HL-60 (cell line): ENCODE data around the gene ZNF607.
"Not testable (repeated sequence)": the region's sequence is repeated elsewhere in the genome, so short reads cannot be mapped to it uniquely, and the experiment has no call there.

Experiments used
- DNase-seq, 2 experiments: peaks; one replicate each; pipeline ENCODE4 v3.0.0-alpha.2; 2010 to 2020; ENCODE audit warnings: low read depth in 1 of 2, low spot score in 1 of 2
- H3K27ac ChIP-seq: fragments of 250-450 bp; sonication (Bioruptor Pico); replicated peaks from 2 replicates; pipeline ENCODE4 v1.5.1; 2020; ENCODE audit warnings: mild to moderate bottlenecking, moderate library complexity
- H3K27me3 ChIP-seq: fragments of 250-450 bp; sonication (Bioruptor Pico); 2 replicates; pipeline ENCODE4 v1.5.1; 2021; ENCODE audit warnings: mild to moderate bottlenecking, moderate library complexity; ENCODE audit not compliant: insufficient read depth, poor library complexity, severe bottlenecking
- H3K4me3 ChIP-seq: replicated peaks from 2 replicates; pipeline ENCODE4 v1.5.1; 2011; ENCODE audit warnings: mild to moderate bottlenecking, control low read depth, low read length; ENCODE audit not compliant: insufficient read depth
- CTCF ChIP-seq: IDR thresholded peaks from one replicate; pipeline ENCODE4 v1.5.1; 2011; ENCODE audit warnings: low read length, control low read depth, inconsistent platforms; ENCODE audit not compliant: insufficient read depth
- GABPA ChIP-seq: IDR thresholded peaks from 2 replicates; pipeline ENCODE4 v1.6.1; 2012; ENCODE audit warnings: low read depth
- POLR2AphosphoS5 ChIP-seq: IDR thresholded peaks from 2 replicates; pipeline ENCODE4 v1.6.1; 2012; ENCODE audit warnings: low read depth
- SPI1 ChIP-seq: IDR thresholded peaks from 2 replicates; pipeline ENCODE4 v1.6.1; 2012; ENCODE audit warnings: low read depth, mild to moderate bottlenecking, borderline replicate concordance
- TF ChIP-seq, protein P1 (sequence below): IDR thresholded peaks from 2 replicates; pipeline ENCODE4 v1.6.1; 2012; ENCODE audit warnings: low read depth; ENCODE audit not compliant: insufficient replicate concordance

The ZNF607 gene

GRCh38 chr19:37683520-37683919 lies 36.0 kb downstream of the ZNF607 start:
- H3K4me3 ChIP-seq, result no peak overlapping the region
- no peak overlapping the region for H3K27ac ChIP-seq
- H3K27me3 ChIP-seq, result no peaks in the 10 kb centered on the region
- TF ChIP-seq CTCF, result no peak
- TF ChIP-seq, protein P1, sequence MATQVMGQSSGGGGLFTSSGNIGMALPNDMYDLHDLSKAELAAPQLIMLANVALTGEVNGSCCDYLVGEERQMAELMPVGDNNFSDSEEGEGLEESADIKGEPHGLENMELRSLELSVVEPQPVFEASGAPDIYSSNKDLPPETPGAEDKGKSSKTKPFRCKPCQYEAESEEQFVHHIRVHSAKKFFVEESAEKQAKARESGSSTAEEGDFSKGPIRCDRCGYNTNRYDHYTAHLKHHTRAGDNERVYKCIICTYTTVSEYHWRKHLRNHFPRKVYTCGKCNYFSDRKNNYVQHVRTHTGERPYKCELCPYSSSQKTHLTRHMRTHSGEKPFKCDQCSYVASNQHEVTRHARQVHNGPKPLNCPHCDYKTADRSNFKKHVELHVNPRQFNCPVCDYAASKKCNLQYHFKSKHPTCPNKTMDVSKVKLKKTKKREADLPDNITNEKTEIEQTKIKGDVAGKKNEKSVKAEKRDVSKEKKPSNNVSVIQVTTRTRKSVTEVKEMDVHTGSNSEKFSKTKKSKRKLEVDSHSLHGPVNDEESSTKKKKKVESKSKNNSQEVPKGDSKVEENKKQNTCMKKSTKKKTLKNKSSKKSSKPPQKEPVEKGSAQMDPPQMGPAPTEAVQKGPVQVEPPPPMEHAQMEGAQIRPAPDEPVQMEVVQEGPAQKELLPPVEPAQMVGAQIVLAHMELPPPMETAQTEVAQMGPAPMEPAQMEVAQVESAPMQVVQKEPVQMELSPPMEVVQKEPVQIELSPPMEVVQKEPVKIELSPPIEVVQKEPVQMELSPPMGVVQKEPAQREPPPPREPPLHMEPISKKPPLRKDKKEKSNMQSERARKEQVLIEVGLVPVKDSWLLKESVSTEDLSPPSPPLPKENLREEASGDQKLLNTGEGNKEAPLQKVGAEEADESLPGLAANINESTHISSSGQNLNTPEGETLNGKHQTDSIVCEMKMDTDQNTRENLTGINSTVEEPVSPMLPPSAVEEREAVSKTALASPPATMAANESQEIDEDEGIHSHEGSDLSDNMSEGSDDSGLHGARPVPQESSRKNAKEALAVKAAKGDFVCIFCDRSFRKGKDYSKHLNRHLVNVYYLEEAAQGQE, result no peak
- TF ChIP-seq POLR2AphosphoS5, result no peak
- no peak for TF ChIP-seq SPI1
- TF ChIP-seq GABPA, result no peak
- no peak for DNase-seq

- Histone ChIP-seq H3K27me3 (no peaks in the 10 kb centered on the region), H3K27ac (no peak overlapping the region), H3K4me3 (no peak overlapping the region)
- TF ChIP-seq GABPA, result no peak
- DNase-seq, result no peak
These were observed 50.1 kb downstream of the ZNF607 start for GRCh38 chr19:37669450-37669914.

GRCh38 chr19:37657157-37657556 lies 62.4 kb downstream of the ZNF607 start:
- not testable (repeated sequence) for H3K4me3 ChIP-seq, DNase-seq, H3K27ac ChIP-seq, H3K27me3 ChIP-seq

GRCh38 chr19:37655689-37656371 lies 63.7 kb downstream of the ZNF607 start:
- Histone ChIP-seq H3K27me3 (no peaks in the 10 kb centered on the region), H3K4me3 (peak overlapping the region; percentile 80), H3K27ac (peak overlapping the region; percentile 86)
- no peak for TF ChIP-seq GABPA
- peak; percentile 43; the same call in 1 of the 2 replicates for TF ChIP-seq POLR2AphosphoS5
- peak; percentile 74 to 89 for DNase-seq

DNA sequence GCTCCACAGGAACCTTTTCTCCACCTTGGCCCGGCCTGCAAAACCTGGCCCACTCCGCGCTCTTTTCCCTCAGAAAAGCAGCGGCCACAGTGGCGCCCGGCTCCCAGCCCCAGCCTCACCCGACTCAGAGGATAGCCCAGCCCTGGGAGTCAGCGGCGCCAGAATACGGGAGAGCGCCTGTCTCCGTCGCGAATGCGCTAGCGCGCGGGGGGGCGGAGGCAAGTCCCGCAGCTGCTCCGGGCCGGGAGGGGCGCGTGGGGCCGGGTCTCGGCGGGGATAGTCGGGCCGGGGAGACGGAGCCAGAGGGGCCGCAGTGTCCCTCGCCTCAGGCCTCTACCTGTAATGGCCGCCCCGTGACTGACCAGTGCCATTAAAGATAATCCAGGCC lies 64.3 kb downstream of the ZNF607 start, which contains the start of gene ZFP30:
ZFP30 (minus strand) TSS at position 165 of the 388 bp plus-strand sequence. CDS start 7,643 bp downstream, outside the sequence.
- Histone ChIP-seq H3K27me3 (no peaks in the 10 kb centered on the region), H3K27ac (peak within 1 kb of the TSS; percentile 86), H3K4me3 (peak within 1 kb of the TSS; percentile 80)
- TF ChIP-seq GABPA (no peak), POLR2AphosphoS5 (peak; percentile 12; the same call in 1 of the 2 replicates)
- TF ChIP-seq, protein P1, result peak; percentile 12
- peak; percentile 63 to 90 for DNase-seq

DNA sequence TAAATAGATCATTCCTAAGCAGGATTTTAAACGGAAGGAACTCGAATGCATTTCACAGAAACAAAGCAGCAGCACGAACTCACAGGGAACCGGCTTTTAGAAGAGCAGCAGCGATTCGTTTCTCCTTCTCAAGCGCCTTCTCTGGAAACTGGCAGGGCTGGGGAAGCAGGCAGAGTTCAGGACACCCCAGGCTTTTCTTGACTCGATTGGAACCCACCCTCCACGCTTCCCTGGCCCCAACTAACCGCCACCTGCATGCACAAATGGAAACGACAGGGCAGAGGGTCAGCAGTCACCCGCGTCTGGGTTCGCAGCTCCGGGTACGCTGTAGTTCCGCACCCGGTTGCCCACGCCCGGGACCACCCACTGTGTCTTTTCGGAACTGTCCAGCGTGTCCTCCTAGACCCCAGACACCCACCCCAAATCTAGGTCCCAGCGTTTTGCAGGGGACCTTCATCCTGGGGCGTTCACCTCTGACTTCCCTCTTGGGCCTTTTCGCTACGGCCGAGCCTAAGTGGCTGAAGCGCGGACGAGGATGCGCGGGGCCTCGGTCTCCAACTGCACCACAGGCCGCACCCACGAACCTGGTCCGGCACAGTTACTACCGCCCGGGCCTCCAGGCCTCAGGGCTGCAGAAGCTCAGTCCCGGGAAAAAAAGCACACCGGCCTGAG lies 64.8 kb downstream of the ZNF607 start:
- Histone ChIP-seq H3K27ac (peak overlapping the region; percentile 86), H3K27me3 (no peaks in the 10 kb centered on the region), H3K4me3 (peak overlapping the region; percentile 80)
- TF ChIP-seq SPI1 (no peak; the same call in 1 of the 2 replicates), GABPA (no peak), CTCF (no peak), POLR2AphosphoS5 (no peak)
- TF ChIP-seq, protein P1, result no peak
- peak; percentile 30 to 56 for DNase-seq
